Activated CD8-positive, alpha-beta memory T cell treated with anti-CD3 and anti-CD28 coated beads, Interleukin-2, amount 10 ng/mL, durations not matched to agents 7 days and 5 days (primary cell): Measurements from ENCODE around the gene CEP76. TPM values are rescaled to one million over a fixed set of nuclear protein-coding genes. Genes with fewer than 3 reads are reported as not detected.

Experiments
- ATAC-seq: fragments of 150-1000 bp; cut with Tn5 transposase; one replicate; pipeline ENCODE4 v1.10.0; 2021; ENCODE audit warnings: moderate library complexity
- CTCF ChIA-PET: fragments of 350-600 bp; sonication (Branson Sonifier 250); formaldehyde crosslinking; loops from one replicate; lab custom pipeline; 2021; ENCODE audit warnings: antibody characterized with exemption; lab: Charles Lee
- DNase-seq: peaks from one replicate; pipeline ENCODE4 v3.0.0-alpha.2; 2020
- H3K27ac Mint-ChIP-seq: one replicate; pipeline ENCODE4 v1.8.0; 2021; ENCODE audit warnings: mild to moderate bottlenecking, mixed read lengths
- H3K27me3 Mint-ChIP-seq: one replicate; pipeline ENCODE4 v1.8.0; 2021; ENCODE audit warnings: mixed read lengths
- H3K36me3 Mint-ChIP-seq: one replicate; pipeline ENCODE4 v1.8.0; 2021; ENCODE audit warnings: mild to moderate bottlenecking, mixed read lengths
- H3K4me1 Mint-ChIP-seq: one replicate; pipeline ENCODE4 v1.8.0; 2021; ENCODE audit warnings: mixed read lengths
- H3K4me3 Mint-ChIP-seq: one replicate; pipeline ENCODE4 v1.8.0; 2021; ENCODE audit warnings: mild to moderate bottlenecking, moderate library complexity, mixed read lengths
- H3K9me3 Mint-ChIP-seq: one replicate; pipeline ENCODE4 v1.8.0; 2022; ENCODE audit warnings: low read depth, mixed read lengths
- total RNA-seq, 2 experiments: library from RNA; stranded (reverse); gene quantifications; one replicate each; pipeline ENCODE4 v1.2.3, GENCODE V29; 2021

The CEP76 gene
- total RNA-seq, 2 experiments from 2014 or later: 15.7 to 18.0 TPM

GRCh38 chr18:12741351-12741750, 38.8 kb upstream of the CEP76 start:
- H3K4me3 Mint-ChIP-seq: no peak overlapping the region
- H3K36me3 Mint-ChIP-seq: no peaks in the 10 kb centered on the region
- CTCF ChIA-PET: interaction anchor here (1.0 kb wide), 1 partner anchor 184 kb away, joined by 3 read pairs; no protein-coding TSS in a partner anchor
- H3K27ac Mint-ChIP-seq: no peak overlapping the region
- ATAC-seq: no peak
- peaks cover 2% of the 10 kb centered on the region for H3K27me3 Mint-ChIP-seq
- DNase-seq: no peak
- peaks cover 5% of the 10 kb centered on the region for H3K4me1 Mint-ChIP-seq
- no peaks in the 10 kb centered on the region for H3K9me3 Mint-ChIP-seq

- no peak overlapping the region for H3K4me3 Mint-ChIP-seq
- no peak overlapping the region for H3K27ac Mint-ChIP-seq
- DNase-seq (no peak), ATAC-seq (no peak)
- no peaks in the 10 kb centered on the region for H3K9me3 Mint-ChIP-seq
- CTCF ChIA-PET: interaction anchor here (0.9 to 2.8 kb wide), 4 partner anchors 10 to 422 kb away, joined by 3 to 14 read pairs (median 4); no protein-coding TSS in a partner anchor
- no peaks in the 10 kb centered on the region for H3K36me3 Mint-ChIP-seq
- no peaks in the 10 kb centered on the region for H3K27me3 Mint-ChIP-seq
- H3K4me1 Mint-ChIP-seq: peaks cover 2% of the 10 kb centered on the region
These were observed 34.9 kb upstream of the CEP76 start for GRCh38 chr18:12737243-12737902.

- Mint-ChIP-seq H3K9me3 (no peaks in the 10 kb centered on the region), H3K27ac (no peak overlapping the region), H3K4me3 (no peak overlapping the region), H3K4me1 (peaks cover 1% of the 10 kb centered on the region), H3K27me3 (no peaks in the 10 kb centered on the region), H3K36me3 (peaks cover 13% of the 10 kb centered on the region)
- DNase-seq: peak; percentile 70
- CTCF ChIA-PET: interaction anchor here (0.7 to 6.7 kb wide), 33 partner anchors 10 to 444 kb away, joined by 3 to 70 read pairs (median 4); partner anchors contain the start of genes CEP192 and PTPN2
- peak; percentile 67 for ATAC-seq
These were observed 24.4 kb upstream of the CEP76 start for GRCh38 chr18:12726774-12727550.

- H3K4me1 Mint-ChIP-seq: peaks cover 4% of the 10 kb centered on the region
- H3K9me3 Mint-ChIP-seq: no peaks in the 10 kb centered on the region
- H3K27ac Mint-ChIP-seq: no peak overlapping the region
- DNase-seq (no peak), ATAC-seq (no peak)
- H3K36me3 Mint-ChIP-seq: peaks cover 16% of the 10 kb centered on the region
- H3K4me3 Mint-ChIP-seq: no peak overlapping the region
- CTCF ChIA-PET: interaction anchor here (0.7 to 6.7 kb wide), 24 partner anchors 10 to 433 kb away, joined by 3 to 70 read pairs (median 4); partner anchors contain the start of genes CEP192 and PTPN2
- no peaks in the 10 kb centered on the region for H3K27me3 Mint-ChIP-seq
These were observed 23.8 kb upstream of the CEP76 start for GRCh38 chr18:12726331-12726730.

GRCh38 chr18:12722731-12723130, 20.2 kb upstream of the CEP76 start:
- Mint-ChIP-seq H3K4me3 (no peak overlapping the region), H3K36me3 (peaks cover 30% of the 10 kb centered on the region), H3K9me3 (no peaks in the 10 kb centered on the region), H3K4me1 (peaks cover 11% of the 10 kb centered on the region), H3K27ac (no peak overlapping the region), H3K27me3 (no peaks in the 10 kb centered on the region)
- CTCF ChIA-PET: interaction anchor here (0.6 to 6.7 kb wide), 6 partner anchors 14 to 437 kb away, joined by 3 to 70 read pairs (median 4); no protein-coding TSS in a partner anchor
- DNase-seq: no peak
- ATAC-seq: no peak

- Mint-ChIP-seq H3K36me3 (peaks cover 29% of the 10 kb centered on the region), H3K27me3 (no peaks in the 10 kb centered on the region), H3K4me1 (peaks cover 11% of the 10 kb centered on the region), H3K4me3 (no peak overlapping the region), H3K9me3 (no peaks in the 10 kb centered on the region), H3K27ac (peak overlapping the region; percentile 22)
- DNase-seq (no peak), ATAC-seq (no peak)
- CTCF ChIA-PET: interaction anchor here (1.0 to 6.7 kb wide), 4 partner anchors 171 to 213 kb away, joined by 3 to 70 read pairs (median 6); no protein-coding TSS in a partner anchor
These were observed 19.2 kb upstream of the CEP76 start for GRCh38 chr18:12721495-12722275.

GRCh38 chr18:12711446-12711845, 8.9 kb upstream of the CEP76 start:
- CTCF ChIA-PET: no interaction called here
- Mint-ChIP-seq H3K27ac (no peak overlapping the region), H3K36me3 (peaks cover 50% of the 10 kb centered on the region), H3K4me3 (no peak overlapping the region), H3K27me3 (no peaks in the 10 kb centered on the region), H3K9me3 (no peaks in the 10 kb centered on the region), H3K4me1 (peaks cover 4% of the 10 kb centered on the region)
- ATAC-seq (no peak), DNase-seq (no peak)

GRCh38 chr18:12703664-12704063, 1.1 kb upstream of the CEP76 start:
- peak overlapping the region; percentile 98 for H3K4me3 Mint-ChIP-seq
- H3K27me3 Mint-ChIP-seq: no peaks in the 10 kb centered on the region
- peak overlapping the region; percentile 95 for H3K27ac Mint-ChIP-seq
- ATAC-seq: no peak
- CTCF ChIA-PET: interaction anchor here (1.2 to 2.7 kb wide), 3 partner anchors 11 to 376 kb away, joined by 3 to 8 read pairs (median 4); no protein-coding TSS in a partner anchor
- peaks cover 45% of the 10 kb centered on the region for H3K4me1 Mint-ChIP-seq
- no peaks in the 10 kb centered on the region for H3K9me3 Mint-ChIP-seq
- DNase-seq: no peak
- peaks cover 35% of the 10 kb centered on the region for H3K36me3 Mint-ChIP-seq

- peak; percentile 56 for ATAC-seq
- no peaks in the 10 kb centered on the region for H3K27me3 Mint-ChIP-seq
- CTCF ChIA-PET: interaction anchor here (1.4 to 2.7 kb wide), 2 partner anchors 310 to 375 kb away, joined by 4 to 8 read pairs; no protein-coding TSS in a partner anchor
- H3K27ac Mint-ChIP-seq: peak overlapping the region; percentile 95
- no peak for DNase-seq
- H3K9me3 Mint-ChIP-seq: no peaks in the 10 kb centered on the region
- H3K36me3 Mint-ChIP-seq: peaks cover 36% of the 10 kb centered on the region
- peaks cover 48% of the 10 kb centered on the region for H3K4me1 Mint-ChIP-seq
- H3K4me3 Mint-ChIP-seq: peak overlapping the region; percentile 98
These were observed 609 bp upstream of the CEP76 start for GRCh38 chr18:12703096-12703567.

GRCh38 chr18:12701161-12701560, 1.4 kb downstream of the CEP76 start:
- Mint-ChIP-seq H3K4me1 (peaks cover 42% of the 10 kb centered on the region), H3K9me3 (no peaks in the 10 kb centered on the region), H3K27ac (peak overlapping the region; percentile 95), H3K4me3 (peak overlapping the region; percentile 98), H3K27me3 (no peaks in the 10 kb centered on the region), H3K36me3 (peaks cover 31% of the 10 kb centered on the region)
- DNase-seq (no peak), ATAC-seq (no peak)
- CTCF ChIA-PET: interaction anchor here (1.2 to 2.7 kb wide), 3 partner anchors 23 to 308 kb away, joined by 4 to 8 read pairs (median 4); no protein-coding TSS in a partner anchor

GRCh38 chr18:12699747-12700146, 2.8 kb downstream of the CEP76 start:
- CTCF ChIA-PET: no interaction called here

GRCh38 chr18:12694032-12694431, 8.5 kb downstream of the CEP76 start:
- peaks cover 25% of the 10 kb centered on the region for H3K36me3 Mint-ChIP-seq
- H3K27me3 Mint-ChIP-seq: no peaks in the 10 kb centered on the region
- H3K4me3 Mint-ChIP-seq: no peak overlapping the region
- H3K9me3 Mint-ChIP-seq: no peaks in the 10 kb centered on the region
- H3K4me1 Mint-ChIP-seq: peaks cover 24% of the 10 kb centered on the region
- no peak overlapping the region for H3K27ac Mint-ChIP-seq
- CTCF ChIA-PET: no interaction called here
- peak; percentile 57 for ATAC-seq
- no peak for DNase-seq

More at GRCh38 chr18:12699747-12700146, 2.8 kb downstream of the CEP76 start:
- ATAC-seq: no peak
- no peaks in the 10 kb centered on the region for H3K27me3 Mint-ChIP-seq
- H3K27ac Mint-ChIP-seq: no peak overlapping the region
- no peak for DNase-seq
- H3K4me1 Mint-ChIP-seq: peaks cover 33% of the 10 kb centered on the region
- peaks cover 26% of the 10 kb centered on the region for H3K36me3 Mint-ChIP-seq
- no peaks in the 10 kb centered on the region for H3K9me3 Mint-ChIP-seq
- H3K4me3 Mint-ChIP-seq: no peak overlapping the region
